ENCODE results near the gene CTTNBP2.

DNA sequence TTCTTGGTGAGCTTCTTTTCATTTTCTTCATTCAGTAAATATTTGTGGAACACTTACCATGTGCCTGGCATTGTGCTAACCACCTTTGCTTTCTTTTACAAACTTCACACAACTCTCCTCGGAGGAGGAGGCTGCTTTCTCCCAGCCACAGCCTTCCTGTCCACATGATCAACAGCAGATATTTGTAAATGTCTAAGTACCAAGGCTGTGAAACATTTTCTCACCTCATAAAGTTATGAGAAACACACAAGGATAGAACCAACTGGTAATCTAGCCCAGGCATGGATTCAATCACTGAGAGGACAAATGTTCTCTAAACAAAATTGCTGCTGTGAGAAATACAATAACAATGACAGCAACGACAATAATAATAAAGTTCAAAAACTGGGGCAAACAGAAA, 3.9 kb downstream of the CTTNBP2 start:
- TF ChIP-seq, protein P1, sequence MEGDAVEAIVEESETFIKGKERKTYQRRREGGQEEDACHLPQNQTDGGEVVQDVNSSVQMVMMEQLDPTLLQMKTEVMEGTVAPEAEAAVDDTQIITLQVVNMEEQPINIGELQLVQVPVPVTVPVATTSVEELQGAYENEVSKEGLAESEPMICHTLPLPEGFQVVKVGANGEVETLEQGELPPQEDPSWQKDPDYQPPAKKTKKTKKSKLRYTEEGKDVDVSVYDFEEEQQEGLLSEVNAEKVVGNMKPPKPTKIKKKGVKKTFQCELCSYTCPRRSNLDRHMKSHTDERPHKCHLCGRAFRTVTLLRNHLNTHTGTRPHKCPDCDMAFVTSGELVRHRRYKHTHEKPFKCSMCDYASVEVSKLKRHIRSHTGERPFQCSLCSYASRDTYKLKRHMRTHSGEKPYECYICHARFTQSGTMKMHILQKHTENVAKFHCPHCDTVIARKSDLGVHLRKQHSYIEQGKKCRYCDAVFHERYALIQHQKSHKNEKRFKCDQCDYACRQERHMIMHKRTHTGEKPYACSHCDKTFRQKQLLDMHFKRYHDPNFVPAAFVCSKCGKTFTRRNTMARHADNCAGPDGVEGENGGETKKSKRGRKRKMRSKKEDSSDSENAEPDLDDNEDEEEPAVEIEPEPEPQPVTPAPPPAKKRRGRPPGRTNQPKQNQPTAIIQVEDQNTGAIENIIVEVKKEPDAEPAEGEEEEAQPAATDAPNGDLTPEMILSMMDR (IDR thresholded peaks at IDR 0.05) = no peak
- no peak for TF ChIP-seq POLR2A (IDR thresholded peaks at IDR 0.05)
- TF ChIP-seq EP300 (IDR thresholded peaks at IDR 0.05; ENCODE audit: low read depth) = no peak
- peak in 1 of 3 donors; percentile 42 for TF ChIP-seq POLR2AphosphoS5 (IDR thresholded peaks at IDR 0.05)

Data from transverse colon (tissue), 4 donors.